NOMO-1 (cell line): Measurements from ENCODE around the gene SSBP3.

Experiments used
- DNase-seq, 2 experiments: peaks; one replicate each; lab custom pipeline; 2025; ENCODE audit not compliant: unreplicated experiment in 2 of 2; lab: John Stamatoyannopoulos, UW

The SSBP3 gene

GRCh38 chr1:54199151-54199764, 206.9 kb downstream of the SSBP3 start:
- DNase-seq = peak in 1 of 2 experiments; percentile 31

DNA sequence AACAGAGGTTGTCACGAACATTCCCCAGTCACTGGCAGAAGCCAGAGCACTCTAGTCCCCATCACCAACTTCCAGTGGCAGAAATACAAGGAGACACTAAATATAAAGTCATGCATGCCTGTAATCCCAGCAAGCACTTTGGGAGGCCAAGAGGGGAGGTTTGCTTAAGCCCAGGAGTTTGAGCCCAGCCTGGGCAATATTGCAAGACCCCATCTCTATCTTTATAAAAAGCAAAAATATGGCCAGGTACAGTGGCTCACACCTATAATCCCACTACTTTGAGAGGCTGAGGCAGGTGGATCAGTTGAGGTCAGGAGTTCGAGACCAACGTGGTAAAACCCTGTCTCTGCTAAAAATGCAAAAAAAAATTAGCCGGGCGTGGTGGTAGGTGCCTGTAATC, 212.7 kb downstream of the SSBP3 start:
- DNase-seq = no peak

GRCh38 chr1:54191525-54191924, 214.7 kb downstream of the SSBP3 start:
- DNase-seq = no peak

DNA sequence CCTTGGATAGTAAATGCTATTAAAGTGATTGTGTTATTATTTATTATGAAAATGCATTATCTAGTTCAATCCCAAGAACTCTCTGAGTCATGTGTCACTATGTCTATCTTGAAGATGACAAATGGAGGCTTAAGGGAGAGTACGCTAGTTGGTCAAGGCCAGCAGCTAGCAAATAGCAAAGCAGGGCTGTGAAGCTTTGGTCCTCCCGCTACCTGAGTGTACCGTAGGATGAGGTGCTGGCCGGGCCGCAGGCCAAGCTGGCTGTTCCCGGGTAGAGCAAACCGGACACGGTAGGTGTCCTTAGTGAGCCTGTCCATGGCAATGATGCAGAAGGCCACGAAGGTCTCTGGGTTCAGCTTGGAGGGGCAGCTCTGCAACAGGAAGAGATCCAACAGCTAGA, 215.7 kb downstream of the SSBP3 start:
- DNase-seq = no peak

DNA sequence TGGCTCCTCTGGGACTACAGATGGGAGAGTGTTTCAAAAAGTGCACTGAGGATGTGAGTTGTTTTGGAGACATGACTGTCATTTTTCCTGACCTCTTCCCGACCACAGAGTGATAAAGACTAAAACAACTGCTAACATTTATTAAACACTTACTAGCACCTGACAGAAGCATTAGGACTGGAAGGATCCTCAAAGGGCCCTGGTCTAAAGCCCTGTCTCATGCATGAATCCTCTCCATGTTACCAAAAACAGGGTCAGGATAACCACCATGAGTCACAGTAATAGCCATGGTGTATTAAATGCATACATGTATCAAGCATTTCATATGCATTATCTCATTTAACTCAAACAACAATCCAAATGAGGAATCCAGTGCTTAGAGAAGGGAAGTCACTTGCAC, 217.9 kb downstream of the SSBP3 start:
- no peak for DNase-seq

GRCh38 chr1:54186056-54186455, 220.1 kb downstream of the SSBP3 start:
- no peak for DNase-seq

GRCh38 chr1:54180701-54181360, 225.4 kb downstream of the SSBP3 start:
- no peak for DNase-seq

DNA sequence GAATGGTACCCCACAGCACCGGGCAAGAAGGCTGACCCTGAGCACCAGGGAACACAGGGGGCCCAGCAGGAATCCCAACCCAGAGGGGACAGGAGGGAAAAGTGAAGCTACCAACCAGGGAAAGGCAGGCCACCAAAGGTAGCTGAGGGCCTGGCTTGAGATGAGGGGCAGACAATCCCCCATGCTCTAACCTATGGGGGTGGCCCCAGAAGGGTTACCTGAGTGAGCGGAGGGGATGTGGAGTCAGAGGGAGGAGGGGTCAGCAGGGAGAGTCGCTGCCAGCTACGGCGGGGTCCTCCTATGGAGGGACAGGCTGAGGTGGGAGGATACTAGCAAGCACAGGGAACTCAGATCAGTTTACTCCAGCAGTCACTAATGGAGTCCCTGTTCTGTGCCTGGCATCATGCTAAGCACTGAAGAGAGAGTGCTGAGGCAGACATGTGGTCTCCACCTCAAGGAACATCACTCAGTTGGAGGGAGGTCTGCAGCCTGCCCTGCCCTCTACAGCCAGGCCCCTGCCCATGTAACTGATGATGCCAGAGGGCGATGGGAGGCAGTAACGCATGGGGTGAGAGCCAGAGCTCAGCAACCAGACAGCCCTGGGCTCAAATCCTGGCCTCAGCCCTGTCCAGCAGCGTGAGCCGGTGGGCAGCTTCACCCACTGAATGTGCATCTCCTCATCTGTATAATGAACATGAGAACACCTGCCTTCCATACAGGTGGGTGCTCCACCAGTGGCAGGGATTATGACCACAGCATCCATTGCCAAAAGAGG, 227.7 kb downstream of the SSBP3 start:
- no peak for DNase-seq

GRCh38 chr1:54177726-54178125, 228.5 kb downstream of the SSBP3 start:
- DNase-seq = no peak

- DNase-seq = no peak
Observed at GRCh38 chr1:54176621-54177327, 229.4 kb downstream of the SSBP3 start.
